NT2/D1 (cell line): ENCODE data around the gene FFAR1.

Experiments
- DNase-seq: peaks from one replicate; pipeline ENCODE4 v3.0.0-alpha.2; 2011; ENCODE audit warnings: low read depth, low spot score
- H3K27me3 ChIP-seq: 2 replicates; pipeline ENCODE4 v1.6.0; 2011; ENCODE audit warnings: mild to moderate bottlenecking; ENCODE audit not compliant: insufficient read length, insufficient read depth
- H3K36me3 ChIP-seq: 2 replicates; pipeline ENCODE4 v1.6.1; 2011; ENCODE audit warnings: mild to moderate bottlenecking, low read length, mixed read lengths; ENCODE audit not compliant: insufficient read depth, insufficient read length
- H3K4me1 ChIP-seq: 2 replicates; pipeline ENCODE4 v1.5.1; 2011; ENCODE audit not compliant: insufficient read depth, insufficient read length
- H3K4me3 ChIP-seq: 2 replicates; pipeline ENCODE4 v1.5.1; 2011; ENCODE audit warnings: low read depth; ENCODE audit not compliant: insufficient read length
- H3K9ac ChIP-seq: 2 replicates; pipeline ENCODE4 v1.6.0; 2011; ENCODE audit warnings: low read depth; ENCODE audit not compliant: insufficient read length
- H3K9me3 ChIP-seq: 2 replicates; pipeline ENCODE4 v1.5.1; 2011; ENCODE audit warnings: mild to moderate bottlenecking, low read length; ENCODE audit not compliant: insufficient read depth
- SUZ12 ChIP-seq: IDR thresholded peaks from 2 replicates; pipeline ENCODE4 v1.6.1; 2011; ENCODE audit not compliant: insufficient read length, insufficient read depth; ENCODE audit errors: extremely low read depth
- YY1 ChIP-seq: IDR thresholded peaks from 2 replicates; pipeline ENCODE4 v1.6.1; 2011; ENCODE audit not compliant: insufficient read length, insufficient read depth
- ZNF274 ChIP-seq: IDR thresholded peaks from 2 replicates; pipeline ENCODE4 v1.6.1; 2011; ENCODE audit warnings: mild to moderate bottlenecking, low read depth, low read length

FFAR1 gene

GRCh38 chr19:35396240-35396885 lies 48.7 kb downstream of the FFAR1 start:
- H3K27me3 ChIP-seq = no peaks in the 10 kb centered on the region
- TF ChIP-seq ZNF274 = no peak
- TF ChIP-seq YY1 = no peak
- TF ChIP-seq SUZ12 = no peak
- H3K4me1 ChIP-seq = no peaks in the 10 kb centered on the region
- H3K36me3 ChIP-seq = no peaks in the 10 kb centered on the region
- no peaks in the 10 kb centered on the region for H3K9me3 ChIP-seq
- DNase-seq = no peak
- no peak overlapping the region for H3K4me3 ChIP-seq
- no peak overlapping the region for H3K9ac ChIP-seq

DNA sequence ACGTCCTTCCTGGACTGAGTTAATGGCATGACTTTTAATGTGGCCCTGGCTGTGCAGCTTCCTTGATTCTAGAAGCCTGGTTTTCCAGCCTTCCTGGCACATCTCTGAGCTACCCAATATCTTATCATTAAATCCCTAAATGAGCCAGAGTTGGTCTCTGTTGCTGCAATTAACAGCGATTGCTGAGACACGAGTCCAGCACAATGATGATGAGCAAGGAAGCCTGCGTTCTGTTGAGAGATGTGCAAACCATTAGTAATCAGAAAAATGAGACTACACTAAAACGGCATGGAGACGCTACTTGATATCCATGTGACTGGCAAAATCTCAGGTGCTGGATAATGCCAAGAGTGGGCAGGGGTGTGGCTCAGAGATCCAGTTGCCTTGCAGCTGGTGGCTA lies 49.4 kb downstream of the FFAR1 start:
- TF ChIP-seq ZNF274 = no peak
- no peak for TF ChIP-seq YY1
- no peak for TF ChIP-seq SUZ12
- Histone ChIP-seq H3K36me3 (no peaks in the 10 kb centered on the region), H3K27me3 (no peaks in the 10 kb centered on the region), H3K9ac (no peak overlapping the region), H3K9me3 (no peaks in the 10 kb centered on the region), H3K4me1 (no peaks in the 10 kb centered on the region), H3K4me3 (no peak overlapping the region)
- no peak for DNase-seq
